HAP-1 (cell line): ENCODE measurements around the gene WDR91.

Source experiments
- DNase-seq, 2 experiments: peaks; one replicate each; pipeline ENCODE4 v3.0.0-alpha.2; 2016 to 2020; ENCODE audit warnings: low spot score in 2 of 2
- H3K27me3 ChIP-seq: fragments of 250-450 bp; sonication (Bioruptor Pico); 2 replicates; pipeline ENCODE4 v1.5.1; 2020; ENCODE audit warnings: low read depth, mild to moderate bottlenecking, moderate library complexity
- H3K36me3 ChIP-seq: fragments of 250-450 bp; sonication (Bioruptor Pico); replicated peaks from 2 replicates; pipeline ENCODE4 v1.5.1; 2020; ENCODE audit warnings: mild to moderate bottlenecking
- H3K4me1 ChIP-seq: fragments of 250-450 bp; sonication (Bioruptor Pico); 2 replicates; pipeline ENCODE4 v1.5.1; 2020; ENCODE audit warnings: mild to moderate bottlenecking
- H3K4me3 ChIP-seq: fragments of 250-450 bp; sonication (Bioruptor Pico); 2 replicates; pipeline ENCODE4 v1.5.1; 2020; ENCODE audit warnings: mild to moderate bottlenecking, moderate library complexity
- H3K9me3 ChIP-seq: fragments of 250-450 bp; sonication (Bioruptor Pico); 2 replicates; pipeline ENCODE4 v1.5.1; 2020; ENCODE audit warnings: mild to moderate bottlenecking, moderate library complexity
- in situ Hi-C: fragments of 300-500 bp; cut with MboI; formaldehyde crosslinking; loops from 3 replicates; pipeline ENCODE4 v1.14.3; 2020; ENCODE audit warnings: low sequenced_read_pairs, inconsistent platforms, mixed read lengths

Gene WDR91

GRCh38 chr7:135186841-135187253 is 24.5 kb downstream of the WDR91 start:
- no peak for DNase-seq
- H3K27me3 ChIP-seq: no peaks in the 10 kb centered on the region
- no peaks in the 10 kb centered on the region for H3K4me1 ChIP-seq
- in situ Hi-C loops: no loop called here
- H3K4me3 ChIP-seq: no peak overlapping the region
- peaks cover 7% of the 10 kb centered on the region; the same call in 1 of the 2 replicates for H3K36me3 ChIP-seq
- H3K9me3 ChIP-seq: no peaks in the 10 kb centered on the region

- DNase-seq: no peak
- Histone ChIP-seq H3K9me3 (no peaks in the 10 kb centered on the region), H3K4me3 (no peak overlapping the region), H3K4me1 (no peaks in the 10 kb centered on the region), H3K36me3 (peaks cover 7% of the 10 kb centered on the region; the same call in 1 of the 2 replicates), H3K27me3 (no peaks in the 10 kb centered on the region)
- in situ Hi-C loops: no loop called here
These were observed 25.1 kb downstream of the WDR91 start for GRCh38 chr7:135186261-135186540.

GRCh38 chr7:135185471-135186260 is 25.7 kb downstream of the WDR91 start:
- no peaks in the 10 kb centered on the region for H3K9me3 ChIP-seq
- no peaks in the 10 kb centered on the region for H3K27me3 ChIP-seq
- DNase-seq: no peak
- no peak overlapping the region for H3K4me3 ChIP-seq
- peaks cover 7% of the 10 kb centered on the region; the same call in 1 of the 2 replicates for H3K36me3 ChIP-seq
- in situ Hi-C loops: no loop called here
- H3K4me1 ChIP-seq: no peaks in the 10 kb centered on the region

- H3K9me3 ChIP-seq: no peaks in the 10 kb centered on the region
- DNase-seq: no peak
- H3K4me1 ChIP-seq: no peaks in the 10 kb centered on the region
- in situ Hi-C loops: no loop called here
- H3K4me3 ChIP-seq: no peak overlapping the region
- peaks cover 7% of the 10 kb centered on the region; the same call in 1 of the 2 replicates for H3K36me3 ChIP-seq
- no peaks in the 10 kb centered on the region for H3K27me3 ChIP-seq
These were observed 27.0 kb downstream of the WDR91 start for GRCh38 chr7:135184254-135184841.

- Histone ChIP-seq H3K27me3 (no peaks in the 10 kb centered on the region), H3K4me3 (no peak overlapping the region), H3K9me3 (no peaks in the 10 kb centered on the region), H3K4me1 (no peaks in the 10 kb centered on the region), H3K36me3 (peaks cover 7% of the 10 kb centered on the region; the same call in 1 of the 2 replicates)
- in situ Hi-C loops: no loop called here
- no peak for DNase-seq
These were observed 27.8 kb downstream of the WDR91 start for GRCh38 chr7:135183478-135183877.

GRCh38 chr7:135181929-135182678 is 29.2 kb downstream of the WDR91 start:
- Histone ChIP-seq H3K4me1 (peaks cover 8% of the 10 kb centered on the region), H3K27me3 (no peaks in the 10 kb centered on the region), H3K4me3 (no peak overlapping the region), H3K36me3 (peaks cover 7% of the 10 kb centered on the region; the same call in 1 of the 2 replicates), H3K9me3 (no peaks in the 10 kb centered on the region)
- DNase-seq: no peak
- in situ Hi-C loops: no loop called here

- Histone ChIP-seq H3K27me3 (no peaks in the 10 kb centered on the region), H3K4me3 (no peak overlapping the region), H3K9me3 (no peaks in the 10 kb centered on the region), H3K4me1 (peaks cover 8% of the 10 kb centered on the region), H3K36me3 (peaks cover 7% of the 10 kb centered on the region; the same call in 1 of the 2 replicates)
- DNase-seq: no peak
- in situ Hi-C loops: no loop called here
These were observed 29.9 kb downstream of the WDR91 start for GRCh38 chr7:135181261-135181928.

- Histone ChIP-seq H3K4me3 (no peak overlapping the region), H3K9me3 (no peaks in the 10 kb centered on the region), H3K36me3 (no peaks in the 10 kb centered on the region), H3K4me1 (peaks cover 8% of the 10 kb centered on the region), H3K27me3 (no peaks in the 10 kb centered on the region)
- in situ Hi-C loops: no loop called here
- no peak for DNase-seq
These were observed 31.2 kb downstream of the WDR91 start for GRCh38 chr7:135180122-135180521.

GRCh38 chr7:135179321-135179925 is 31.9 kb downstream of the WDR91 start:
- no peaks in the 10 kb centered on the region for H3K27me3 ChIP-seq
- no peak for DNase-seq
- in situ Hi-C loops: no loop called here
- H3K4me3 ChIP-seq: no peak overlapping the region
- H3K9me3 ChIP-seq: no peaks in the 10 kb centered on the region
- peaks cover 8% of the 10 kb centered on the region for H3K4me1 ChIP-seq
- no peaks in the 10 kb centered on the region for H3K36me3 ChIP-seq

GRCh38 chr7:135178364-135178763 is 33.0 kb downstream of the WDR91 start:
- Histone ChIP-seq H3K4me3 (no peak overlapping the region), H3K27me3 (no peaks in the 10 kb centered on the region), H3K9me3 (no peaks in the 10 kb centered on the region), H3K4me1 (peaks cover 8% of the 10 kb centered on the region), H3K36me3 (no peaks in the 10 kb centered on the region)
- in situ Hi-C loops: no loop called here
- no peak for DNase-seq

- no peaks in the 10 kb centered on the region for H3K36me3 ChIP-seq
- no peak for DNase-seq
- H3K27me3 ChIP-seq: no peaks in the 10 kb centered on the region
- no peak overlapping the region for H3K4me3 ChIP-seq
- H3K9me3 ChIP-seq: no peaks in the 10 kb centered on the region
- H3K4me1 ChIP-seq: peaks cover 8% of the 10 kb centered on the region
- in situ Hi-C loops: no loop called here
These were observed 34.2 kb downstream of the WDR91 start for GRCh38 chr7:135177028-135177696.

GRCh38 chr7:135175931-135176330 is 35.4 kb downstream of the WDR91 start:
- Histone ChIP-seq H3K4me1 (peaks cover 10% of the 10 kb centered on the region), H3K4me3 (no peak overlapping the region), H3K36me3 (no peaks in the 10 kb centered on the region), H3K27me3 (no peaks in the 10 kb centered on the region), H3K9me3 (no peaks in the 10 kb centered on the region)
- in situ Hi-C loops: no loop called here
- no peak for DNase-seq

- in situ Hi-C loops: loop anchor here (25.0 kb wide), 1 partner anchor 188 kb away; the partner anchor contains the start of gene AGBL3
- peaks cover 5% of the 10 kb centered on the region for H3K36me3 ChIP-seq
These were observed 36.4 kb downstream of the WDR91 start for GRCh38 chr7:135174941-135175340.

More at GRCh38 chr7:135174941-135175340, 36.4 kb downstream of the WDR91 start:
- DNase-seq: no peak
- Histone ChIP-seq H3K4me3 (no peak overlapping the region), H3K4me1 (peaks cover 11% of the 10 kb centered on the region), H3K9me3 (no peaks in the 10 kb centered on the region), H3K27me3 (no peaks in the 10 kb centered on the region)
